ENCODE data around the gene APH1A. TPM values are rescaled to one million over a fixed set of nuclear protein-coding genes. Genes with fewer than 3 reads are reported as not detected.
"Not testable (repeated sequence)": the region's sequence is repeated elsewhere in the genome, so short reads cannot be mapped to it uniquely, and the experiment has no call there.

APH1A gene
- total and polyA plus RNA-seq, 4 donors: 95.0 to 164 (median 135) TPM

DNA sequence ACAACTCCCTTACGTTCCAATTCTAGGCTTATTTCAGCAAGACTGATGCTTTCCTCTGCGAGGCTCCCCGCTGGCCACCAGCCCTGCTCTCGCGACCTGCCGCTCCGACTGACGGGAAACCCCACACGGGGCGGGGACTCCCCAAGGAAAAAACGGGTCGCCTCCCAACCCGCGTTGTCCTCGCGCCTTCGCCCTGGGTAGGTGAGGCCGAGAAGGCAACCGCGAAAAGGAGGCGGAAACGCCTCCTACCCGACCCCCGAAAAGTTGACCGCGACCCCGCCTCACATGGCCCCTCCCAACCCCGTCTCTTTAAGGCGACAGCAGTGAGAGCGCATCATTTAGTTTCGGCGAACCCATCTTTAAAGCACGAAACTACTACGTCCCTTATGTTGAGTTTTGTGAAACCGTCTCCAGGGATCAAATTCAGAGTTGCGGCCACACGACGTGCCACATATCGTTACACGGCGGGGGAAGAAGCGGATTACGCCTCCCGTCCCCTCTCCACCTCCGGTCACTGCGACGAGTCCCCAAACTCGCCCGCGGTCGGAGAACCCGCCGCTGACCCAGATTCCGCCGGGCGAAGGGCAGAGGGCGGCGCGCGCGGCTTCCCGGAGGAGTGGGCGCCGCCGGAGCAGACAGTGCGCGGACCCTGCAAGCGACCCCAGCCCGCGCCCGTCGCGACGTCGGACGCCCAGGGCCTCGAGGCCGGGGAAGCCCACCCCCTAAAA, 34.1 kb downstream of the APH1A start:
- TF ChIP-seq, protein P1, sequence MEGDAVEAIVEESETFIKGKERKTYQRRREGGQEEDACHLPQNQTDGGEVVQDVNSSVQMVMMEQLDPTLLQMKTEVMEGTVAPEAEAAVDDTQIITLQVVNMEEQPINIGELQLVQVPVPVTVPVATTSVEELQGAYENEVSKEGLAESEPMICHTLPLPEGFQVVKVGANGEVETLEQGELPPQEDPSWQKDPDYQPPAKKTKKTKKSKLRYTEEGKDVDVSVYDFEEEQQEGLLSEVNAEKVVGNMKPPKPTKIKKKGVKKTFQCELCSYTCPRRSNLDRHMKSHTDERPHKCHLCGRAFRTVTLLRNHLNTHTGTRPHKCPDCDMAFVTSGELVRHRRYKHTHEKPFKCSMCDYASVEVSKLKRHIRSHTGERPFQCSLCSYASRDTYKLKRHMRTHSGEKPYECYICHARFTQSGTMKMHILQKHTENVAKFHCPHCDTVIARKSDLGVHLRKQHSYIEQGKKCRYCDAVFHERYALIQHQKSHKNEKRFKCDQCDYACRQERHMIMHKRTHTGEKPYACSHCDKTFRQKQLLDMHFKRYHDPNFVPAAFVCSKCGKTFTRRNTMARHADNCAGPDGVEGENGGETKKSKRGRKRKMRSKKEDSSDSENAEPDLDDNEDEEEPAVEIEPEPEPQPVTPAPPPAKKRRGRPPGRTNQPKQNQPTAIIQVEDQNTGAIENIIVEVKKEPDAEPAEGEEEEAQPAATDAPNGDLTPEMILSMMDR (IDR thresholded peaks at IDR 0.05; ENCODE audit: control extremely low read depth, extremely low read depth): no peak
- peak overlapping the region; percentile 94 to 98 for H3K27ac ChIP-seq (ENCODE audit: low read depth in 1 of 2, low read length in 1 of 2)
- H3K36me3 ChIP-seq (ENCODE audit: control insufficient read depth in 4 of 4, insufficient read depth in 4 of 4, low read length in 4 of 4): peaks cover 0 to 3% (median 0%) of the 10 kb centered on the region in 4 donors
- no peaks in the 10 kb centered on the region for H3K9me3 ChIP-seq (ENCODE audit: control insufficient read depth in 4 of 4, insufficient read depth in 3 of 4, low read length in 3 of 4)
- ATAC-seq (ENCODE audit: insufficient read depth, low FRiP score) (peak; percentile 58), DNase-seq (peak; percentile 86 to 88 (median 88))
- peak overlapping the region; percentile 79 for H3K4me3 ChIP-seq
- 0 to 1% methylated on average over 65 to 78 of the region's 78 CpGs for WGBS, 2 donors
- H3K27me3 ChIP-seq (ENCODE audit: control insufficient read depth in 3 of 3, insufficient read depth in 3 of 3, low read length in 2 of 3): no peaks in the 10 kb centered on the region
- H3K4me1 ChIP-seq (ENCODE audit: control insufficient read depth in 5 of 5, insufficient read depth in 5 of 5, low read length in 5 of 5): peaks cover 0 to 18% (median 6%) of the 10 kb centered on the region in 5 donors
- H3K9ac ChIP-seq (ENCODE audit: insufficient read depth in 1 of 2, low read length in 2 of 2): peak overlapping the region; percentile 78 to 90

DNA sequence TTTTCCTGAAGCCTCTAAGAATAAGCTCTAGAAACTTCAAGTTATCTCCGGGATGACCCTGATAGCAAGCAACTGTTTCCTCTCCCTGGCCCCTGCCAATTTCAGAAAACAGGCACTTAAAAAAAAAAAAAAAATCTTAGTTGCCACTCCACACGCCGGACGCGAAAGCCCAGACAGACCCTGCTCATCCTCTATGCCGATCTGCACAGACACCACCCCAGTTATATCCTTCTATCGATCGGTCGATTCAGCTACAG, 34.6 kb downstream of the APH1A start:
- H3K4me3 ChIP-seq: peak overlapping the region; percentile 79
- peak overlapping the region; percentile 78 to 90 for H3K9ac ChIP-seq (ENCODE audit: insufficient read depth in 1 of 2, low read length in 2 of 2)
- DNase-seq (no peak), ATAC-seq (ENCODE audit: insufficient read depth, low FRiP score) (peak; percentile 1)
- 0 to 1% methylated on average over 9 of the region's 9 CpGs for WGBS, 2 donors
- peaks cover 0 to 3% (median 1%) of the 10 kb centered on the region in 4 donors for H3K36me3 ChIP-seq (ENCODE audit: control insufficient read depth in 4 of 4, insufficient read depth in 4 of 4, low read length in 4 of 4)
- H3K4me1 ChIP-seq (ENCODE audit: control insufficient read depth in 5 of 5, insufficient read depth in 5 of 5, low read length in 5 of 5): peaks cover 0 to 18% (median 6%) of the 10 kb centered on the region in 5 donors
- peak overlapping the region; percentile 94 to 98 for H3K27ac ChIP-seq (ENCODE audit: low read depth in 1 of 2, low read length in 1 of 2)
- TF ChIP-seq, protein P1 (IDR thresholded peaks at IDR 0.05; ENCODE audit: control extremely low read depth, extremely low read depth): no peak
- H3K9me3 ChIP-seq (ENCODE audit: control insufficient read depth in 4 of 4, insufficient read depth in 3 of 4, low read length in 3 of 4): no peaks in the 10 kb centered on the region
- H3K27me3 ChIP-seq (ENCODE audit: control insufficient read depth in 3 of 3, insufficient read depth in 3 of 3, low read length in 2 of 3): no peaks in the 10 kb centered on the region

DNA sequence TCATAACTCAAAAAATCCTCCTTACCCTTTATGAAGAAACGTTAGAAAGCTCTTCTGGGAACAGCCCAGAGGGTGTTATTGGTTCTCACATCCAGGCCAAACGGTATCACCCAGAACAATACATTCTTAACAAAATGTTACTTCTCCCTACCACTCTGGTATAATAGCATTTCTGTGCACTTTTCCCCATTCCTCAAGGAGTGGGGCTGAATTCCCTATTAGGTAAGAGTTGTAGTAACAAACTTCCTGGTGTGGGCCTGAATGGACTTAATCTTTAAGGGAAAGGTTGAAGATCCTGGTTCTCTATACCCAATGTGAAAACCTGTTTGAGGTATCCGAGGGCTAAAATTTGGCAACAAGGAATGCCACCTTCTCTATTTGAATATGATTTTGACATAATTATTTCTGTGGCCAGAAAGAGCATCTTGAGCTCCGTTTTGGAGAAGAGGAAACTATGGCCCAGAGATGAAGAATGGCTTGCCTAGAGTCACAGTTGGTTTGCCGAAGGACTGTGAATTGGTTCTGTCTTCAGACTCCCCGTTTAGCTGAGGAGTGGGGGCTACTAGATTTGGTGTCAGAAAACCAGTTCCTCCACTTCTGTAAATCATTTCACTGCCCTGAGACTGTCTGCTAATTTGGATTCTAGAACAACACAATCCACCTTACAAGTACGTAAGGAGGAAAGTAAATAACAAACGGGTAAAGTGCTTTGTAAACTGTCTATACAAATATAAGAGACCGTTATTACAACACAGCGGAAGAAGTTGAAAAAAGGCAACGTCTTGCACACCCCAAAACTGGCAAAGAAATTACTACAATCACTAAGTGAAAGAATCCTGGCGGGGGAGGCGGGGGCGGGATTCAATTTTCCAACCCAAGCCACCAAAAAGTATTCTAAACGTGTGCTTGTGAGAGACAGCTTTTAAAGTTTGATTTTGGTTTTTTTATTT, 35.2 kb downstream of the APH1A start:
- H3K9ac ChIP-seq (ENCODE audit: insufficient read depth in 1 of 2, low read length in 2 of 2): peak overlapping the region; percentile 78 to 90
- H3K4me3 ChIP-seq: no peak overlapping the region
- ATAC-seq (ENCODE audit: insufficient read depth, low FRiP score) (no peak), DNase-seq (peak; percentile 32 to 83 (median 73))
- H3K27me3 ChIP-seq (ENCODE audit: control insufficient read depth in 3 of 3, insufficient read depth in 3 of 3, low read length in 2 of 3): no peaks in the 10 kb centered on the region
- TF ChIP-seq, protein P1 (IDR thresholded peaks at IDR 0.05; ENCODE audit: control extremely low read depth, extremely low read depth): no peak
- H3K9me3 ChIP-seq (ENCODE audit: control insufficient read depth in 4 of 4, insufficient read depth in 3 of 4, low read length in 3 of 4): no peaks in the 10 kb centered on the region
- 6 to 8% methylated on average over 15 of the region's 15 CpGs for WGBS, 2 donors
- H3K36me3 ChIP-seq (ENCODE audit: control insufficient read depth in 4 of 4, insufficient read depth in 4 of 4, low read length in 4 of 4): peaks cover 0 to 3% (median 1%) of the 10 kb centered on the region in 4 donors
- peaks cover 0 to 18% (median 6%) of the 10 kb centered on the region in 5 donors for H3K4me1 ChIP-seq (ENCODE audit: control insufficient read depth in 5 of 5, insufficient read depth in 5 of 5, low read length in 5 of 5)
- H3K27ac ChIP-seq (ENCODE audit: low read depth in 1 of 2, low read length in 1 of 2): peak overlapping the region; percentile 40 to 98

DNA sequence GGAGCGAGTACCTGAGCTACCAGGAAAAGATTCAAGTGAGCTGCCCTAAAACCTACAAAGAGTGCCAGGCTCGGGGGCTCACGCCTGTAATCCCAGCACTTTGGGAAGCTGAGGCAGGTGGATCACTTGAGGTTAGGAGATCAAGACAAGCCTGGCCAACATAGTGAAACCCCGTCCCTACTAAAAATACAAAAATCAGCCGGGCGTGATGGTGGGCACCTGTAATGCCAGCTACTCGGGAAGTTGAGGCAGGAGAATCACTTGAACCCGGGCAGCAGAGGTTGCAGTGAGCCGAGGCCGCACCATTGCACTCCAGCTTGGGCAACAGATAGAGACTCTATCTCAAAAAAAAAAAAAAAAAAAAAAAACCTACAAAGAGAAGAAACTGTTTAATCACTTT, 35.9 kb downstream of the APH1A start:
- H3K27me3 ChIP-seq (ENCODE audit: control insufficient read depth in 3 of 3, insufficient read depth in 3 of 3, low read length in 2 of 3); ATAC-seq (ENCODE audit: insufficient read depth, low FRiP score); H3K36me3 ChIP-seq (ENCODE audit: control insufficient read depth in 4 of 4, insufficient read depth in 4 of 4, low read length in 4 of 4); H3K4me3 ChIP-seq; H3K9me3 ChIP-seq (ENCODE audit: control insufficient read depth in 4 of 4, insufficient read depth in 3 of 4, low read length in 3 of 4); DNase-seq; H3K9ac ChIP-seq (ENCODE audit: insufficient read depth in 1 of 2, low read length in 2 of 2): not testable (repeated sequence)
- WGBS, 2 donors: 74 to 85% methylated on average over 10 of the region's 10 CpGs
- Histone ChIP-seq H3K27ac (ENCODE audit: low read depth in 1 of 2, low read length in 1 of 2) (peak overlapping the region in 1 of 2 donors; percentile 46), H3K4me1 (ENCODE audit: control insufficient read depth in 5 of 5, insufficient read depth in 5 of 5, low read length in 5 of 5) (peaks cover 0 to 18% (median 6%) of the 10 kb centered on the region in 5 donors)

DNA sequence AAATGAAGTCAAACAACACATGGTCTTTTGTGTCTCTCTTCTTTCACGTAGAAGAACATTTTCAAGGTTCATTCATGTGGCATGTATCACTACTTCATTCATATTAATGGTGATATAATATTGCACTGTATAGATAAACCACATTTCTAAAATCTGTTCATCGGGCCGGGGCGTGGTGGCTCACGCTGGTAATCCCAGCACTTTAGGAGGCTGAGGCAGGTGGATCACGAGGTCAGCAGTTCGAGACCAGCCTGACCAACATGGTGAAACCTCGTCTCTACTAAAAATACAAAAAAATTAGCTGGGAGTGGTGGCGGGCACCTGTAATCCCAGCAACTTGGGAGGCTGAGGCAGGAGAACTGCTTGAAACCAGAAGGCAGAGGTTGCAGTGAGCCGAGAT, 40.6 kb downstream of the APH1A start:
- H3K27me3 ChIP-seq (ENCODE audit: control insufficient read depth in 3 of 3, insufficient read depth in 3 of 3, low read length in 2 of 3); H3K27ac ChIP-seq (ENCODE audit: low read depth in 1 of 2, low read length in 1 of 2); H3K9me3 ChIP-seq (ENCODE audit: control insufficient read depth in 4 of 4, insufficient read depth in 3 of 4, low read length in 3 of 4); H3K4me3 ChIP-seq; ATAC-seq (ENCODE audit: insufficient read depth, low FRiP score); H3K9ac ChIP-seq (ENCODE audit: insufficient read depth in 1 of 2, low read length in 2 of 2); DNase-seq; H3K4me1 ChIP-seq (ENCODE audit: control insufficient read depth in 5 of 5, insufficient read depth in 5 of 5, low read length in 5 of 5): not testable (repeated sequence)
- 96 to 97% methylated on average over 10 of the region's 10 CpGs for WGBS, 2 donors
- H3K36me3 ChIP-seq (ENCODE audit: control insufficient read depth in 4 of 4, insufficient read depth in 4 of 4, low read length in 4 of 4): peaks cover 4 to 19% (median 11%) of the 10 kb centered on the region in 4 donors
